Psoas muscle (tissue), 8 donors: Measurements from ENCODE around the gene GET4. TPM values are rescaled to one million over a fixed set of nuclear protein-coding genes. Genes with fewer than 3 reads are reported as not detected.

Source experiments
- ATAC-seq, 4 donors: fragments of 200-7000 bp; cut with Tn5 transposase; one replicate each; pipeline ENCODE4 v1.9.1; 2020; ENCODE audit warnings: moderate library complexity in 3 of 4, mild to moderate bottlenecking in 2 of 4
- DNase-seq, 2 donors: peaks; one replicate each; pipeline ENCODE4 v3.0.0-alpha.2; 2020
- H3K27ac ChIP-seq: fragments of 200-600 bp; one replicate; pipeline ENCODE4 v1.8.0; 2022
- H3K27me3 ChIP-seq, 3 donors: fragments of 200-600 bp in 1 of 3; one replicate each; pipeline versions ENCODE4 v1.6.1 to v1.8.0; 2013 to 2022; ENCODE audit warnings: low read length in 2 of 3, mild to moderate bottlenecking in 2 of 3, moderate library complexity in 1 of 3; ENCODE audit not compliant: insufficient read depth in 3 of 3
- H3K36me3 ChIP-seq, 2 donors: fragments of 200-600 bp in 1 of 2; one replicate each; pipeline versions ENCODE4 v1.6.1 to v1.8.0; 2013 to 2022; ENCODE audit warnings: low read depth in 1 of 2, mild to moderate bottlenecking in 1 of 2, moderate library complexity in 1 of 2; ENCODE audit not compliant: insufficient read depth in 1 of 2
- H3K4me1 ChIP-seq: fragments of 200-600 bp; one replicate; pipeline ENCODE4 v1.8.0; 2022
- H3K4me3 ChIP-seq: fragments of 200-600 bp; one replicate; pipeline ENCODE4 v1.8.0; 2022; ENCODE audit warnings: mild to moderate bottlenecking
- H3K9me3 ChIP-seq: fragments of 200-600 bp; one replicate; pipeline ENCODE4 v1.8.0; 2022
- CTCF ChIP-seq: fragments of 200-600 bp; IDR thresholded peaks from one replicate; pipeline ENCODE4 v1.8.0; 2022; ENCODE audit warnings: antibody characterized with exemption
- WGBS, 3 donors: extraction: QIAGEN DNeasy Blood & Tissue Kit; methylation state at CpG; one replicate each; pipeline versions ENCODE4 v1.1.6 to v1.1.7; 2013; 5-methylcytosine and 5-hydroxymethylcytosine counted together
- intact Hi-C, 2 donors: fragments of 100-400 bp; cut with DNase I; formaldehyde crosslinking; loops; one replicate each; pipeline versions ENCODE4 v1.11.0 to v1.14.2; 2022
- polyA plus RNA-seq, 3 donors: library from polyadenylated mRNA; stranded (reverse); fragments of 200-250 nt; gene quantifications; one replicate each; pipeline ENCODE4 v1.2.3, GENCODE V29; 2013
- total RNA-seq, 4 donors: library from RNA; stranded (reverse); fragmentation: NEBNext Ultra II Directional in 2 of 4; extraction: Animal tissue kit (Norgen Biotek cat#: 25700) in 2 of 4; gene quantifications; one replicate each; pipeline versions ENCODE4 v1.2.1 to v1.2.4, GENCODE V29; 2021 to 2023
- donor health status: healthy with polysubstance abuse.
- donor health status: DM: no; HTN: no; CAD: no; lungs with moderate emphysema.
- donor health status: Bipolar disorder and iron deficiency.
- donor health status: healthy.
- donor health status: DM: yes; HTN: yes; CAD: no.
- donor health status: DM: no; HTN: no; CAD: no.
- donor health status: DM: no; HTN: no; CAD: no.
- donor health status: DM: yes; HTN: yes; CAD: no.

GET4 gene
- total and polyA plus RNA-seq, 7 donors: 27.3 to 51.1 (median 36.8) TPM

- Histone ChIP-seq H3K4me1 (peaks cover 44% of the 10 kb centered on the region), H3K4me3 (no peak overlapping the region), H3K9me3 (no peaks in the 10 kb centered on the region), H3K27me3 (no peaks in the 10 kb centered on the region), H3K36me3 (peaks cover 0 to 42% of the 10 kb centered on the region in 2 donors), H3K27ac (peak overlapping the region; percentile 37)
- no peak for ATAC-seq
- DNase-seq: peak; percentile 9 to 45
- intact Hi-C loops: no loop called here
- no peak for TF ChIP-seq CTCF
- 82 to 96% (median 89%) methylated on average over 30 of the region's 30 CpGs for WGBS, 3 donors
These were observed 9.7 kb downstream of the GET4 start for GRCh38 chr7:885893-886625.

- no peak overlapping the region for H3K4me3 ChIP-seq
- H3K4me1 ChIP-seq: peaks cover 40% of the 10 kb centered on the region
- H3K9me3 ChIP-seq: no peaks in the 10 kb centered on the region
- peak overlapping the region; percentile 37 for H3K27ac ChIP-seq
- WGBS, 3 donors: 69 to 75% (median 70%) methylated on average over 37 to 40 of the region's 40 CpGs
- TF ChIP-seq CTCF: no peak
- peak; percentile 78 to 85 (median 82) for ATAC-seq
- H3K27me3 ChIP-seq: no peaks in the 10 kb centered on the region
- intact Hi-C loops: no loop called here
- peak; percentile 72 to 91 for DNase-seq
- H3K36me3 ChIP-seq: peaks cover 0 to 50% of the 10 kb centered on the region in 2 donors
These were observed 10.5 kb downstream of the GET4 start for GRCh38 chr7:886626-887487.

GRCh38 chr7:887488-887820, 11.1 kb downstream of the GET4 start:
- H3K4me1 ChIP-seq: peaks cover 40% of the 10 kb centered on the region
- no peak for ATAC-seq
- H3K36me3 ChIP-seq: peaks cover 0 to 56% of the 10 kb centered on the region in 2 donors
- WGBS, 3 donors: 83 to 94% (median 92%) methylated on average over 18 of the region's 18 CpGs
- intact Hi-C loops: no loop called here
- H3K27me3 ChIP-seq: no peaks in the 10 kb centered on the region
- TF ChIP-seq CTCF: no peak
- H3K9me3 ChIP-seq: no peaks in the 10 kb centered on the region
- H3K27ac ChIP-seq: no peak overlapping the region
- H3K4me3 ChIP-seq: no peak overlapping the region
- DNase-seq: peak; percentile 6 to 40

GRCh38 chr7:888081-889024, 12.0 kb downstream of the GET4 start:
- no peak for ATAC-seq
- no peak overlapping the region for H3K27ac ChIP-seq
- H3K4me1 ChIP-seq: peaks cover 32% of the 10 kb centered on the region
- intact Hi-C loops: no loop called here
- H3K36me3 ChIP-seq: peaks cover 0 to 57% of the 10 kb centered on the region in 2 donors
- DNase-seq: peak; percentile 28 to 49
- no peak overlapping the region for H3K4me3 ChIP-seq
- TF ChIP-seq CTCF: no peak
- WGBS, 3 donors: 91 to 94% (median 93%) methylated on average over 42 to 43 of the region's 43 CpGs
- H3K27me3 ChIP-seq: no peaks in the 10 kb centered on the region
- H3K9me3 ChIP-seq: no peaks in the 10 kb centered on the region
